Stomach (tissue), 9 donors: ENCODE data around the gene MYEOV. TPM values are rescaled to one million over a fixed set of nuclear protein-coding genes. Genes with fewer than 3 reads are reported as not detected.

ENCODE experiments used
- DNase-seq, 2 donors: peaks; one replicate each; pipeline versions ENCODE4 v3.0.0 to v3.0.0-alpha.2; 2013 to 2019
- H3K27ac ChIP-seq, 5 donors: fragments of 200-600 bp in 4 of 5; sonication (generic) in 4 of 5; one replicate each; pipeline ENCODE4 v1.5.1; 2013 to 2019; ENCODE audit warnings: mild to moderate bottlenecking in 1 of 5, moderate library complexity in 1 of 5
- H3K27me3 ChIP-seq, 3 donors: fragments of 200-600 bp; sonication (generic); one replicate each; pipeline ENCODE4 v1.5.1; 2017 to 2019; ENCODE audit warnings: mixed run types in 1 of 3
- H3K36me3 ChIP-seq, 4 donors: fragments of 200-600 bp; sonication (generic); 1 replicate in 3 of 4; 2 replicates in 1 of 4; pipeline ENCODE4 v1.5.1; 2016 to 2019
- H3K4me1 ChIP-seq, 4 donors: fragments of 200-600 bp; sonication (generic); one replicate each; pipeline ENCODE4 v1.5.1; 2016 to 2019
- H3K4me3 ChIP-seq, 4 donors: fragments of 200-600 bp; sonication (generic) in 3 of 4; one replicate each; pipeline ENCODE4 v1.5.1; 2016 to 2019; ENCODE audit warnings: mild to moderate bottlenecking in 1 of 4
- H3K9me3 ChIP-seq, 4 donors: fragments of 200-600 bp; sonication (generic); one replicate each; pipeline ENCODE4 v1.5.1; 2016 to 2019
- EP300 ChIP-seq: sonication (generic); formaldehyde crosslinking; IDR thresholded peaks from one replicate; pipeline ENCODE4 v1.6.1; 2017; ENCODE audit warnings: antibody characterized with exemption
- POLR2A ChIP-seq, 4 donors: fragments of 450-650 bp; IDR thresholded peaks; one replicate each; pipeline ENCODE4 v1.6.1; 2016; ENCODE audit warnings: antibody characterized with exemption in 4 of 4, control low read depth in 2 of 4, mild to moderate bottlenecking in 1 of 4, moderate library complexity in 1 of 4
- POLR2AphosphoS5 ChIP-seq, 3 donors: sonication (generic); formaldehyde crosslinking; IDR thresholded peaks; one replicate each; pipeline ENCODE4 v1.6.1; 2016; ENCODE audit warnings: antibody characterized with exemption in 3 of 3
- WGBS, 5 donors: extraction: QIAGEN DNeasy Blood & Tissue Kit in 3 of 5; methylation state at CpG; one replicate each; pipeline versions ENCODE4 v1.1.5 to v1.1.7; 2013 to 2018; 5-methylcytosine and 5-hydroxymethylcytosine counted together
- intact Hi-C: fragments of 100-400 bp; cut with DNase I; formaldehyde crosslinking; loops from one replicate; pipeline ENCODE4 v1.15.1; 2023; ENCODE audit warnings: low total_unique reads
- polyA plus RNA-seq, 3 donors: library from polyadenylated mRNA; stranded (reverse); fragments of 200-250 nt; gene quantifications; one replicate each; pipeline ENCODE4 v1.2.3, GENCODE V29; 2013
- total RNA-seq, 5 donors: library from RNA; depleted of rRNA; stranded (reverse); fragments of >200 nt; gene quantifications; one replicate each; pipeline versions ENCODE4 v1.1.0 to v1.2.3, GENCODE V29; 2014 to 2016
- TF ChIP-seq, protein P1 (sequence below), 7 experiments: fragments of 450-650 bp in 4 of 7; fragments of 200-600 bp in 3 of 7; sonication (generic) in 3 of 7; IDR thresholded peaks; one replicate each; pipeline ENCODE4 v1.5.1; 2016 to 2019; ENCODE audit warnings: antibody characterized with exemption in 7 of 7, control low read depth in 2 of 7, mild to moderate bottlenecking in 1 of 7
- donor health status: healthy with polysubstance abuse.
- donor health status: Bipolar disorder and iron deficiency.
- donor health status: healthy.

Gene MYEOV
- total and polyA plus RNA-seq, 8 donors = 0.92 to 41.5 (median 8.5) TPM; not detected in 2

DNA sequence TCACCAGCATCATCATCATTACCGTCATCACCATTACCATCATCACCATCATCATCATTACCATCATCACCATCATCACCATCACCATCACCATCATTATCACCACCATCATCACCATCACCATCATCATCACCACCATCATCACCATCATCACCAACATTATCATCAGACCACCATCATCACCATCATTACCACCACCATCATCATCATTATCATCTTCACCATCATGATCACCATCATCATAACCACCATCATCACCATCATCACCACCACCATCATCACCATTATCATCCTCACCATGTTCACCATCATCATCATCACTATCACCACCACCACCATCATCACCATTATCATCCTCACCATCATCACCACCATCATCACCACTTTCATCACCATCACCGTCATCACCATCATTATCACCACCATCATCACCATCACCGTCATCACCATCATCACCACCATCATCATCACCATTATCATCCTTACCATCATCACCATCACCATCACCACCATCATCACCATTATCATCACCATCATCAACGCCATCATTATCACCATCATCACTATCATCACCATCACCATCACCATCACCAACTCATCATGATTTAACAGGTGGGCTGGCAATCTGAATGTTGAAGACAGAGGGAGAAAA lies 2.4 kb upstream of the MYEOV start:
- intact Hi-C loops = no loop called here
- H3K4me1 ChIP-seq = peaks cover 10 to 57% (median 26%) of the 10 kb centered on the region in 4 donors
- no peak for DNase-seq
- no peak overlapping the region for H3K27ac ChIP-seq
- TF ChIP-seq POLR2A (IDR thresholded peaks at IDR 0.05) (no peak), EP300 (no peak), POLR2AphosphoS5 (IDR thresholded peaks at IDR 0.05) (no peak)
- TF ChIP-seq, protein P1, sequence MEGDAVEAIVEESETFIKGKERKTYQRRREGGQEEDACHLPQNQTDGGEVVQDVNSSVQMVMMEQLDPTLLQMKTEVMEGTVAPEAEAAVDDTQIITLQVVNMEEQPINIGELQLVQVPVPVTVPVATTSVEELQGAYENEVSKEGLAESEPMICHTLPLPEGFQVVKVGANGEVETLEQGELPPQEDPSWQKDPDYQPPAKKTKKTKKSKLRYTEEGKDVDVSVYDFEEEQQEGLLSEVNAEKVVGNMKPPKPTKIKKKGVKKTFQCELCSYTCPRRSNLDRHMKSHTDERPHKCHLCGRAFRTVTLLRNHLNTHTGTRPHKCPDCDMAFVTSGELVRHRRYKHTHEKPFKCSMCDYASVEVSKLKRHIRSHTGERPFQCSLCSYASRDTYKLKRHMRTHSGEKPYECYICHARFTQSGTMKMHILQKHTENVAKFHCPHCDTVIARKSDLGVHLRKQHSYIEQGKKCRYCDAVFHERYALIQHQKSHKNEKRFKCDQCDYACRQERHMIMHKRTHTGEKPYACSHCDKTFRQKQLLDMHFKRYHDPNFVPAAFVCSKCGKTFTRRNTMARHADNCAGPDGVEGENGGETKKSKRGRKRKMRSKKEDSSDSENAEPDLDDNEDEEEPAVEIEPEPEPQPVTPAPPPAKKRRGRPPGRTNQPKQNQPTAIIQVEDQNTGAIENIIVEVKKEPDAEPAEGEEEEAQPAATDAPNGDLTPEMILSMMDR (IDR thresholded peaks at IDR 0.05) = no peak
- WGBS, 5 donors = 83 to 94% (median 84%) methylated on average over 4 of the region's 4 CpGs
- no peak overlapping the region for H3K4me3 ChIP-seq
- no peaks in the 10 kb centered on the region for H3K36me3 ChIP-seq
- H3K9me3 ChIP-seq = no peaks in the 10 kb centered on the region
- H3K27me3 ChIP-seq = peaks cover 0 to 7% (median 0%) of the 10 kb centered on the region in 3 donors

DNA sequence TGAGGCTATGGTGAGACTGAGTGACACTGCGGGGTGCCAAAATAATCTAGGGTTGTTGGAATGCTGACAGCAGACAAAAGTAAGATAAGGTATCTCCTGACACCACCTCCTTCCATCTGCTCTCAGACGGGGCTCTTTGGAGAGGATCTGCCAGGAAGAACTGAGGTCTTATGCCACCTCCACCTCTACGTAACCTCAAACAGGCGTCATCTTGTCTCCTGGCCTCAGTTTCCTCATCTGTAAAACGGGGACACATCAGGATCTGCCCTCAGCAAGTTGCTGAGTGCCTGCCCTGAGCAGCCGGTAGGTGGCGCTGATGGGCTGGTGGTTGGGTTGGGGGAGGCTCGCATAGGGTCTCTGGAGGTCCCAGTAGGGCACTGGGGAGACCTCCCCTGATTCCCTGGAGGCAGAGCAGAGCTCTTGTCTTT lies 1.7 kb upstream of the MYEOV start:
- peaks cover 16 to 63% (median 33%) of the 10 kb centered on the region in 4 donors for H3K4me1 ChIP-seq
- H3K36me3 ChIP-seq = no peaks in the 10 kb centered on the region
- peak overlapping the region in 1 of 5 donors; percentile 92 for H3K27ac ChIP-seq
- intact Hi-C loops = no loop called here
- H3K27me3 ChIP-seq = peaks cover 0 to 7% (median 0%) of the 10 kb centered on the region in 3 donors
- 22 to 33% (median 28%) methylated on average over 8 of the region's 8 CpGs for WGBS, 5 donors
- no peak for TF ChIP-seq EP300
- no peak for TF ChIP-seq POLR2AphosphoS5 (IDR thresholded peaks at IDR 0.05)
- TF ChIP-seq, protein P1 (IDR thresholded peaks at IDR 0.05) = peak in 5 of 7 experiments; percentile 37 to 77 (median 44)
- TF ChIP-seq POLR2A (IDR thresholded peaks at IDR 0.05) = no peak
- H3K4me3 ChIP-seq = no peak overlapping the region
- H3K9me3 ChIP-seq = no peaks in the 10 kb centered on the region
- DNase-seq = no peak

DNA sequence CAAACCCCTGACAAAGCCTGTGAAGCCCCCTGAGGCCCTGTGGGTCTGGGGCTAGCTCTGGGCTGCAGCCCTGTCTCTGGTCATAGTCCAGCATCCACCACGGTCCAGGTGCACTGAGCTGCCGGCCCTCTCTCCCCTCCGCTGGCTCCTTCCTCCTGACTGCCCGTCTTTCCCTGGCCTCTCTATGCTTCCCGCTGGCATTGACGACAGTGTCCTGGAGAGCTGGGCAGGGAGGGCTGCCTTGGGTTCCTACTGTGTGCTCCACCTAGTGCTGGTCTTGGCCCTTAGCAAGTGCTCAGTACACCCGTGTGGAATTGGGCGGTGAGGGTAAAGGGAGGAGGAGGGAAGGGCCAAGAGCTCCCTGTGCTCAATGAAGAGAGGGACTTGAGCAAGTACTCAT lies 868 bp upstream of the MYEOV start:
- Histone ChIP-seq H3K9me3 (no peaks in the 10 kb centered on the region), H3K36me3 (no peaks in the 10 kb centered on the region), H3K27ac (peak overlapping the region in 3 of 5 donors; percentile 30 to 92 (median 50)), H3K4me1 (peaks cover 25 to 72% (median 41%) of the 10 kb centered on the region in 4 donors), H3K4me3 (no peak overlapping the region), H3K27me3 (peaks cover 0 to 7% (median 0%) of the 10 kb centered on the region in 3 donors)
- WGBS, 5 donors = 67 to 86% (median 84%) methylated on average over 7 to 8 of the region's 8 CpGs
- TF ChIP-seq EP300 = no peak
- no peak for TF ChIP-seq POLR2A (IDR thresholded peaks at IDR 0.05)
- no peak for TF ChIP-seq POLR2AphosphoS5 (IDR thresholded peaks at IDR 0.05)
- TF ChIP-seq, protein P1 (IDR thresholded peaks at IDR 0.05) = no peak
- intact Hi-C loops = no loop called here
- no peak for DNase-seq

DNA sequence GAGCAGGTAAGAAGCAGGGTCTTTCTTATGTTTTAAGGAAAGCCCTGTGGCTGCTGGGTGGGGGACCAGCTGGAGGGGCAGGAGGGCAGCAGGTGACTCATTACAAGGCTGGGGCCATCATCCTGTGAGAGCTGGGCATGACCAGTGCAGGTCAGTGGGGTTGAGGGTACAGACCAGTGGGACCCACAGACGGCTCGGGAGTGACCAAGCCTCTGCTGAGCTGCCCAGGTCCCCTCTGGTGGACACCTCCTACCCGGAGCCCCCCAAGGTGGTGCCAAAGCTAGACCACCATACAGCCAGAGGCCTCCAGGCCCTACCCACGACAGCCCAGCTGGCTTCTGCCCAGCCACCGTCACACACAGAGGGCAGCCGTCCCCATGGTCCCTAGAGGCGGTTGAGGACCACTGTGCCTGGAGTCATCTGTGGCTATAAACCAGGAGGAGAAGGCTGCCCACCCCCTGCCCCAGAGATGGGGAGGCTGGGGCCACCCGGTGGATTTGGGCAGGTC lies 670 bp downstream of the MYEOV start:
- Histone ChIP-seq H3K9me3 (no peaks in the 10 kb centered on the region), H3K27me3 (no peaks in the 10 kb centered on the region), H3K27ac (peak overlapping the region in 3 of 5 donors; percentile 65 to 95 (median 92)), H3K4me3 (peak overlapping the region in 1 of 4 donors; percentile 25), H3K36me3 (no peaks in the 10 kb centered on the region), H3K4me1 (peaks cover 38 to 77% (median 51%) of the 10 kb centered on the region in 4 donors)
- intact Hi-C loops = no loop called here
- DNase-seq = no peak
- WGBS, 5 donors = 84 to 93% (median 91%) methylated on average over 3 to 8 of the region's 8 CpGs
- TF ChIP-seq POLR2A (IDR thresholded peaks at IDR 0.05) (no peak), POLR2AphosphoS5 (IDR thresholded peaks at IDR 0.05) (no peak), EP300 (no peak)
- TF ChIP-seq, protein P1 (IDR thresholded peaks at IDR 0.05) = no peak
